Effector memory CD8-positive, alpha-beta T cell (primary cell): ENCODE measurements around the gene TFDP2.

Experiments
- ATAC-seq: fragments of 150-1000 bp; cut with Tn5 transposase; replicated peaks from 2 replicates; pipeline ENCODE4 v1.10.0; 2021; ENCODE audit warnings: mild to moderate bottlenecking, moderate library complexity
- DNase-seq, 3 experiments: peaks; one replicate each; pipeline ENCODE4 v3.0.0; 2021
- H3K27ac Mint-ChIP-seq, 2 donors: one replicate each; pipeline ENCODE4 v1.8.0; 2022; ENCODE audit warnings: mild to moderate bottlenecking in 2 of 2, mixed read lengths in 2 of 2, moderate library complexity in 2 of 2
- H3K27me3 Mint-ChIP-seq, 2 donors: one replicate each; pipeline ENCODE4 v1.8.0; 2022; ENCODE audit warnings: mixed read lengths in 2 of 2
- H3K36me3 Mint-ChIP-seq: one replicate; pipeline ENCODE4 v1.8.0; 2022; ENCODE audit warnings: mild to moderate bottlenecking, moderate library complexity, mixed read lengths; ENCODE audit not compliant: insufficient read depth
- H3K4me1 Mint-ChIP-seq, 2 donors: one replicate each; pipeline ENCODE4 v1.8.0; 2022; ENCODE audit warnings: low read depth in 2 of 2, mixed read lengths in 2 of 2
- H3K4me3 Mint-ChIP-seq, 2 donors: one replicate each; pipeline ENCODE4 v1.8.0; 2022; ENCODE audit warnings: mild to moderate bottlenecking in 2 of 2, mixed read lengths in 2 of 2, moderate library complexity in 2 of 2
- H3K9me3 Mint-ChIP-seq, 2 donors: one replicate each; pipeline ENCODE4 v1.8.0; 2022; ENCODE audit warnings: mixed read lengths in 2 of 2
- total RNA-seq, 9 experiments: gene quantifications; one replicate each; lab custom pipeline; 2026; lab: John Stamatoyannopoulos, UW

The TFDP2 gene
- 16.9 to 74.6 (median 49.8) reads per million in 9 experiments for total RNA-seq

- DNase-seq (peak; percentile 76 to 78 (median 77)), ATAC-seq (peak; percentile 97)
- H3K4me3 Mint-ChIP-seq = peak within 1 kb of the TSS; percentile 84 to 90
- no peaks in the 10 kb centered on the region for H3K9me3 Mint-ChIP-seq
- peaks cover 21 to 28% of the 10 kb centered on the region in 2 donors for H3K4me1 Mint-ChIP-seq
- H3K27ac Mint-ChIP-seq = peak within 1 kb of the TSS; percentile 85 to 94
- H3K27me3 Mint-ChIP-seq = no peaks in the 10 kb centered on the region
- peaks cover 11% of the 10 kb centered on the region for H3K36me3 Mint-ChIP-seq
These were observed at the start of gene TFDP2 for GRCh38 chr3:142148792-142149672. Gene TFDP2 (minus strand): TSS chr3:142149544. CDS start chr3:142101749, 47,795 bp downstream.

- H3K4me3 Mint-ChIP-seq = no peak overlapping the region
- peaks cover 32% of the 10 kb centered on the region for H3K36me3 Mint-ChIP-seq
- no peak for DNase-seq
- no peaks in the 10 kb centered on the region for H3K9me3 Mint-ChIP-seq
- peaks cover 1 to 12% of the 10 kb centered on the region in 2 donors for H3K4me1 Mint-ChIP-seq
- H3K27me3 Mint-ChIP-seq = no peaks in the 10 kb centered on the region
- ATAC-seq = no peak
- peak overlapping the region in 1 of 2 donors; percentile 70 for H3K27ac Mint-ChIP-seq
These were observed 39.5 kb upstream of the TFDP2 start for GRCh38 chr3:142188846-142189245.

GRCh38 chr3:142180761-142181362 lies 31.5 kb upstream of the TFDP2 start:
- H3K4me3 Mint-ChIP-seq = no peak overlapping the region
- H3K4me1 Mint-ChIP-seq = no peaks in the 10 kb centered on the region
- no peaks in the 10 kb centered on the region for H3K9me3 Mint-ChIP-seq
- H3K27ac Mint-ChIP-seq = no peak overlapping the region
- peaks cover 57% of the 10 kb centered on the region for H3K36me3 Mint-ChIP-seq
- DNase-seq = peak; percentile 30 to 38 (median 34)
- peak; percentile 63 for ATAC-seq
- H3K27me3 Mint-ChIP-seq = no peaks in the 10 kb centered on the region

- no peak for DNase-seq
- no peaks in the 10 kb centered on the region for H3K27me3 Mint-ChIP-seq
- no peaks in the 10 kb centered on the region for H3K9me3 Mint-ChIP-seq
- H3K27ac Mint-ChIP-seq = peak overlapping the region in 1 of 2 donors; percentile 36
- peaks cover 0 to 4% of the 10 kb centered on the region in 2 donors for H3K4me1 Mint-ChIP-seq
- no peak for ATAC-seq
- H3K4me3 Mint-ChIP-seq = no peak overlapping the region
- H3K36me3 Mint-ChIP-seq = peaks cover 37% of the 10 kb centered on the region
These were observed 26.1 kb upstream of the TFDP2 start for GRCh38 chr3:142175478-142175877.

- no peak for DNase-seq
- H3K27ac Mint-ChIP-seq = no peak overlapping the region
- no peaks in the 10 kb centered on the region for H3K9me3 Mint-ChIP-seq
- ATAC-seq = no peak
- H3K27me3 Mint-ChIP-seq = no peaks in the 10 kb centered on the region
- peaks cover 0 to 4% of the 10 kb centered on the region in 2 donors for H3K4me1 Mint-ChIP-seq
- H3K4me3 Mint-ChIP-seq = no peak overlapping the region
- peaks cover 39% of the 10 kb centered on the region for H3K36me3 Mint-ChIP-seq
These were observed 25.2 kb upstream of the TFDP2 start for GRCh38 chr3:142174559-142174958.

- Mint-ChIP-seq H3K27ac (no peak overlapping the region), H3K36me3 (peaks cover 38% of the 10 kb centered on the region), H3K4me1 (peaks cover 0 to 4% of the 10 kb centered on the region in 2 donors), H3K4me3 (no peak overlapping the region), H3K9me3 (no peaks in the 10 kb centered on the region), H3K27me3 (no peaks in the 10 kb centered on the region)
- DNase-seq = no peak
- no peak for ATAC-seq
These were observed 19.2 kb upstream of the TFDP2 start for GRCh38 chr3:142168514-142168913.

GRCh38 chr3:142165194-142165593 lies 15.8 kb upstream of the TFDP2 start:
- Mint-ChIP-seq H3K4me1 (peaks cover 0 to 4% of the 10 kb centered on the region in 2 donors), H3K27ac (no peak overlapping the region), H3K27me3 (no peaks in the 10 kb centered on the region), H3K36me3 (peaks cover 27% of the 10 kb centered on the region), H3K4me3 (no peak overlapping the region), H3K9me3 (no peaks in the 10 kb centered on the region)
- no peak for DNase-seq
- no peak for ATAC-seq

GRCh38 chr3:142159083-142159740 lies 9.9 kb upstream of the TFDP2 start:
- H3K27ac Mint-ChIP-seq = no peak overlapping the region
- H3K9me3 Mint-ChIP-seq = no peaks in the 10 kb centered on the region
- H3K27me3 Mint-ChIP-seq = no peaks in the 10 kb centered on the region
- DNase-seq = no peak
- peaks cover 6% of the 10 kb centered on the region for H3K36me3 Mint-ChIP-seq
- no peak overlapping the region for H3K4me3 Mint-ChIP-seq
- ATAC-seq = no peak
- H3K4me1 Mint-ChIP-seq = no peaks in the 10 kb centered on the region

GRCh38 chr3:142154186-142154585 lies 4.8 kb upstream of the TFDP2 start:
- no peak overlapping the region for H3K4me3 Mint-ChIP-seq
- DNase-seq = no peak
- H3K27me3 Mint-ChIP-seq = no peaks in the 10 kb centered on the region
- H3K27ac Mint-ChIP-seq = peak overlapping the region; percentile 2
- peaks cover 10% of the 10 kb centered on the region for H3K36me3 Mint-ChIP-seq
- ATAC-seq = no peak
- H3K9me3 Mint-ChIP-seq = no peaks in the 10 kb centered on the region
- H3K4me1 Mint-ChIP-seq = no peaks in the 10 kb centered on the region

- Mint-ChIP-seq H3K9me3 (no peaks in the 10 kb centered on the region), H3K27ac (no peak overlapping the region), H3K4me1 (peaks cover 13% of the 10 kb centered on the region in 2 donors), H3K36me3 (peaks cover 11% of the 10 kb centered on the region), H3K4me3 (no peak overlapping the region), H3K27me3 (no peaks in the 10 kb centered on the region)
- DNase-seq (no peak), ATAC-seq (no peak)
These were observed 3.0 kb upstream of the TFDP2 start for GRCh38 chr3:142152384-142152783.

GRCh38 chr3:142151828-142152227 lies 2.5 kb upstream of the TFDP2 start:
- no peak overlapping the region for H3K4me3 Mint-ChIP-seq
- no peak for DNase-seq

GRCh38 chr3:142151240-142151639 lies 1.9 kb upstream of the TFDP2 start:
- H3K36me3 Mint-ChIP-seq = peaks cover 11% of the 10 kb centered on the region
- no peaks in the 10 kb centered on the region for H3K27me3 Mint-ChIP-seq
- no peak for DNase-seq
- H3K9me3 Mint-ChIP-seq = no peaks in the 10 kb centered on the region
- ATAC-seq = no peak
- no peak overlapping the region for H3K4me3 Mint-ChIP-seq
- H3K27ac Mint-ChIP-seq = no peak overlapping the region
- peaks cover 15 to 21% of the 10 kb centered on the region in 2 donors for H3K4me1 Mint-ChIP-seq

More at GRCh38 chr3:142151828-142152227, 2.5 kb upstream of the TFDP2 start:
- no peaks in the 10 kb centered on the region for H3K27me3 Mint-ChIP-seq
- no peak overlapping the region for H3K27ac Mint-ChIP-seq
- H3K4me1 Mint-ChIP-seq = peaks cover 15 to 17% of the 10 kb centered on the region in 2 donors
- H3K36me3 Mint-ChIP-seq = peaks cover 11% of the 10 kb centered on the region
- no peak for ATAC-seq
- no peaks in the 10 kb centered on the region for H3K9me3 Mint-ChIP-seq

- H3K9me3 Mint-ChIP-seq = no peaks in the 10 kb centered on the region
- peak overlapping the region; percentile 85 to 94 for H3K27ac Mint-ChIP-seq
- peaks cover 11% of the 10 kb centered on the region for H3K36me3 Mint-ChIP-seq
- H3K4me3 Mint-ChIP-seq = peak overlapping the region; percentile 84 to 90
- ATAC-seq (no peak), DNase-seq (no peak)
- H3K4me1 Mint-ChIP-seq = peaks cover 15 to 21% of the 10 kb centered on the region in 2 donors
- H3K27me3 Mint-ChIP-seq = no peaks in the 10 kb centered on the region
These were observed 927 bp upstream of the TFDP2 start for GRCh38 chr3:142150271-142150670.
